IMR-90 (cell line): ENCODE data around the gene TULP3. TPM values are rescaled to one million over a fixed set of nuclear protein-coding genes. Genes with fewer than 3 reads are reported as not detected.
A peak's percentile ranks its signal among the peaks of the same experiment; 100 is the strongest.

Experiments
- ATAC-seq: fragments of 200-7000 bp; cut with Tn5 transposase; 2 replicates; pipeline ENCODE4 v1.9.1; 2020; ENCODE audit warnings: low read depth, mild to moderate bottlenecking, moderate library complexity
- BruUV-seq: library from RNA; stranded (reverse); fragments of 400-500 nt; replicated peaks from 2 replicates; lab custom pipeline; 2021; lab: Mats Ljungman, UMichigan
- CTCF ChIA-PET: fragments of 300-600 bp; formaldehyde crosslinking; extraction: SDS; loops from one replicate; lab custom pipeline; 2021; ENCODE audit warnings: antibody characterized with exemption; lab: Yijun Ruan, JAX
- POLR2A ChIA-PET: fragments of 300-600 bp; sonication (Branson Sonifier 250); formaldehyde crosslinking; loops from one replicate; lab custom pipeline; 2022; ENCODE audit warnings: antibody characterized with exemption; ENCODE audit not compliant: unreplicated experiment; lab: Charles Lee
- DNase-seq: peaks from one replicate; pipeline ENCODE4 v3.0.0; 2013
- H2AFZ ChIP-seq: replicated peaks from 2 replicates; pipeline ENCODE3; 2013; ENCODE audit warnings: low read length, mild to moderate bottlenecking; ENCODE audit not compliant: poor library complexity
- H2AK5ac ChIP-seq: 2 replicates; pipeline ENCODE4 v1.6.1; 2013; ENCODE audit warnings: low read depth, low read length, inconsistent platforms
- H2AK9ac ChIP-seq: replicated peaks from 2 replicates; pipeline ENCODE3; 2013; ENCODE audit warnings: mild to moderate bottlenecking, low read depth, low read length, moderate library complexity; ENCODE audit not compliant: poor library complexity
- H2BK120ac ChIP-seq: 2 replicates; pipeline ENCODE4 v1.6.1; 2013; ENCODE audit warnings: low read depth, low read length, inconsistent platforms
- H2BK15ac ChIP-seq: 3 replicates; pipeline ENCODE4 v1.6.1; 2013; ENCODE audit warnings: low read depth, low read length, inconsistent platforms
- H2BK20ac ChIP-seq: 2 replicates; pipeline ENCODE4 v1.6.1; 2013; ENCODE audit warnings: low read depth, mild to moderate bottlenecking, inconsistent platforms, low read length, moderate library complexity
- H2BK5ac ChIP-seq: 2 replicates; pipeline ENCODE4 v1.6.1; 2013; ENCODE audit warnings: mild to moderate bottlenecking, low read depth, low read length, inconsistent platforms; ENCODE audit not compliant: poor library complexity, severe bottlenecking
- H3K14ac ChIP-seq: replicated peaks from 2 replicates; pipeline ENCODE4 v1.6.1; 2013; ENCODE audit warnings: low read depth, low read length, inconsistent platforms
- H3K18ac ChIP-seq: 2 replicates; pipeline ENCODE4 v1.6.1; 2013; ENCODE audit warnings: low read depth, low read length, control low read depth
- H3K23ac ChIP-seq: 2 replicates; pipeline ENCODE4 v1.6.1; 2013; ENCODE audit warnings: low read depth, low read length, inconsistent platforms
- H3K27ac ChIP-seq: 2 replicates; pipeline ENCODE4 v1.5.1; 2013; ENCODE audit warnings: mild to moderate bottlenecking, control low read depth, low read length; ENCODE audit not compliant: insufficient read depth
- H3K27me3 ChIP-seq: 2 replicates; pipeline ENCODE4 v1.6.1; 2013; ENCODE audit warnings: low read length; ENCODE audit not compliant: control insufficient read depth, insufficient read depth
- H3K36me3 ChIP-seq: 2 replicates; pipeline ENCODE4 v1.6.1; 2013; ENCODE audit warnings: low read length, mixed read lengths; ENCODE audit not compliant: control insufficient read depth, insufficient read depth
- H3K4ac ChIP-seq: 2 replicates; pipeline ENCODE4 v1.6.1; 2013; ENCODE audit warnings: low read depth, low read length, inconsistent platforms
- H3K4me1 ChIP-seq: 2 replicates; pipeline ENCODE4 v1.6.1; 2013; ENCODE audit warnings: low read length, mixed read lengths; ENCODE audit not compliant: control insufficient read depth, insufficient read depth
- H3K4me2 ChIP-seq: 2 replicates; pipeline ENCODE4 v1.6.1; 2013; ENCODE audit warnings: low read depth, mild to moderate bottlenecking, control low read depth, low read length, moderate library complexity
- H3K4me3 ChIP-seq: 2 replicates; pipeline ENCODE4 v1.5.1; 2013; ENCODE audit warnings: low read depth, mild to moderate bottlenecking, control low read depth, low read length, moderate library complexity; ENCODE audit not compliant: insufficient read depth
- H3K56ac ChIP-seq: 2 replicates; pipeline ENCODE4 v1.6.1; 2013; ENCODE audit warnings: low read length, inconsistent platforms; ENCODE audit not compliant: insufficient read depth; ENCODE audit errors: extremely low read depth
- H3K79me1 ChIP-seq, 2 experiments: 2 replicates each; pipeline ENCODE4 v1.6.1; 2013; ENCODE audit warnings: low read length in 2 of 2, inconsistent platforms in 1 of 2, low read depth in 1 of 2
- H3K9ac ChIP-seq: 2 replicates; pipeline ENCODE4 v1.6.1; 2013; ENCODE audit warnings: low read depth, low read length, control low read depth
- H3K9me1 ChIP-seq: 2 replicates; pipeline ENCODE4 v1.6.1; 2013; ENCODE audit warnings: low read length, inconsistent platforms; ENCODE audit not compliant: insufficient read depth
- H3K9me3 ChIP-seq: 2 replicates; pipeline ENCODE4 v1.6.1; 2013; ENCODE audit warnings: low read length; ENCODE audit not compliant: control insufficient read depth, insufficient read depth
- H4K20me1 ChIP-seq: 2 replicates; pipeline ENCODE4 v1.6.1; 2013; ENCODE audit warnings: low read length, inconsistent platforms; ENCODE audit not compliant: insufficient read depth
- H4K5ac ChIP-seq: 2 replicates; pipeline ENCODE4 v1.6.1; 2013; ENCODE audit warnings: mild to moderate bottlenecking, low read depth, low read length, control low read depth
- H4K8ac ChIP-seq, 2 experiments: 2 replicates each; pipeline ENCODE4 v1.6.1; 2013; ENCODE audit warnings: low read depth in 2 of 2, low read length in 2 of 2, control low read depth in 1 of 2, inconsistent platforms in 1 of 2
- H4K91ac ChIP-seq: 2 replicates; pipeline ENCODE4 v1.6.1; 2013; ENCODE audit warnings: low read depth, low read length, inconsistent platforms; ENCODE audit not compliant: insufficient read depth
- BHLHE40 ChIP-seq: fragments of 150-350 bp; IDR thresholded peaks from 2 replicates; pipeline ENCODE4 v1.6.1; 2016; ENCODE audit warnings: mild to moderate bottlenecking, low read depth, low read length
- CEBPB ChIP-seq: IDR thresholded peaks from 2 replicates; pipeline ENCODE4 v1.6.1; 2012; ENCODE audit warnings: low read depth, low read length, improper control_type of control experiment
- CHD1 ChIP-seq: IDR thresholded peaks from 2 replicates; pipeline ENCODE4 v1.6.1; 2012; ENCODE audit warnings: low read depth, low read length, improper control_type of control experiment
- FOS ChIP-seq: fragments of 150-350 bp; IDR thresholded peaks from 2 replicates; pipeline ENCODE4 v1.6.1; 2016; ENCODE audit warnings: low read depth, low read length
- MAFK ChIP-seq: IDR thresholded peaks from 2 replicates; pipeline ENCODE4 v1.6.1; 2012; ENCODE audit warnings: low read depth, low read length, improper control_type of control experiment
- MAZ ChIP-seq: IDR thresholded peaks from 2 replicates; pipeline ENCODE4 v1.6.1; 2012; ENCODE audit warnings: low read depth, mild to moderate bottlenecking, low read length, improper control_type of control experiment, moderate library complexity, borderline replicate concordance
- MXI1 ChIP-seq: IDR thresholded peaks from 2 replicates; pipeline ENCODE4 v1.6.1; 2012; ENCODE audit warnings: low read depth, mild to moderate bottlenecking, low read length, moderate library complexity, borderline replicate concordance
- NFE2L2 ChIP-seq: fragments of 150-350 bp; IDR thresholded peaks from 2 replicates; pipeline ENCODE4 v1.6.1; 2016; ENCODE audit warnings: low read depth, mild to moderate bottlenecking, low read length
- POLR2A ChIP-seq: IDR thresholded peaks from 2 replicates; pipeline ENCODE4 v1.6.1; 2012; ENCODE audit warnings: mild to moderate bottlenecking, low read depth, low read length
- RAD21 ChIP-seq: IDR thresholded peaks from 2 replicates; pipeline ENCODE4 v1.6.1; 2012; ENCODE audit warnings: low read length, improper control_type of control experiment
- RCOR1 ChIP-seq: IDR thresholded peaks from 2 replicates; pipeline ENCODE4 v1.6.1; 2012; ENCODE audit warnings: mild to moderate bottlenecking, low read length, improper control_type of control experiment; ENCODE audit not compliant: insufficient replicate concordance
- RFX5 ChIP-seq: IDR thresholded peaks from 2 replicates; pipeline ENCODE4 v1.8.0; 2012; ENCODE audit warnings: low read depth, mild to moderate bottlenecking, low read length, moderate library complexity
- SMC3 ChIP-seq: fragments of 150-350 bp; IDR thresholded peaks from 2 replicates; pipeline ENCODE4 v1.6.1; 2016; ENCODE audit warnings: low read depth, mild to moderate bottlenecking, antibody characterized with exemption, low read length, moderate library complexity
- WGBS, 2 experiments: methylation state at CpG; one replicate each; pipeline versions ENCODE4 v1.1.5 to v1.1.7; 2013; ENCODE audit warnings: missing lambda C conversion rate in 2 of 2; ENCODE audit not compliant: insufficient read length in 1 of 2; ENCODE audit errors: extremely low coverage in 2 of 2; 5-methylcytosine and 5-hydroxymethylcytosine counted together
- dilution Hi-C: fragments of 300-500 bp; cut with HindIII; formaldehyde crosslinking; loops from one replicate; pipeline ENCODE4 v1.14.3; 2018; ENCODE audit warnings: low sequenced_read_pairs; ENCODE audit not compliant: unreplicated experiment
- in situ Hi-C: fragments of 300-500 bp; cut with MboI; formaldehyde crosslinking; loops from 3 replicates; pipeline ENCODE4 v1.14.3; 2019; ENCODE audit warnings: low sequenced_read_pairs, inconsistent platforms, mixed read lengths
- intact Hi-C: fragments of 100-400 bp; cut with micrococcal nuclease; formaldehyde crosslinking; loops from 2 replicates; pipeline ENCODE4 v1.10.0; 2022
- polyA plus RNA-seq, 3 experiments: library from polyadenylated mRNA; depleted of rRNA; stranded (reverse); fragments of >200 nt; gene quantifications; 2 replicates each; pipeline ENCODE4 v1.2.3, GENCODE V29; 2012; ENCODE audit warnings: low replicate concordance in 1 of 3
- total RNA-seq: library from RNA; depleted of rRNA; stranded (reverse); fragments of >200 nt; gene quantifications from 2 replicates; pipeline ENCODE4 v1.2.3, GENCODE V29; 2012
- TF ChIP-seq, protein P1 (sequence below): conservative IDR thresholded peaks from 2 replicates; pipeline ENCODE4 v1.5.1; 2012; ENCODE audit warnings: mild to moderate bottlenecking, low read depth, low read length, improper control_type of control experiment
- TF ChIP-seq, protein P2 (sequence below): fragments of 150-350 bp; IDR thresholded peaks from 2 replicates; pipeline ENCODE4 v1.6.1; 2016; ENCODE audit warnings: low read depth, mild to moderate bottlenecking, low read length, moderate library complexity, borderline replicate concordance
- TF ChIP-seq, protein P3 (sequence below): fragments of 150-350 bp; IDR thresholded peaks from 2 replicates; pipeline ENCODE4 v1.6.1; 2017; ENCODE audit warnings: mild to moderate bottlenecking, antibody characterized with exemption, low read length, low read depth

Gene TULP3
- total and polyA plus RNA-seq, 2 of the 4 experiments (the other 2 are of a cell fraction), result 35.2 to 35.5 TPM

DNA sequence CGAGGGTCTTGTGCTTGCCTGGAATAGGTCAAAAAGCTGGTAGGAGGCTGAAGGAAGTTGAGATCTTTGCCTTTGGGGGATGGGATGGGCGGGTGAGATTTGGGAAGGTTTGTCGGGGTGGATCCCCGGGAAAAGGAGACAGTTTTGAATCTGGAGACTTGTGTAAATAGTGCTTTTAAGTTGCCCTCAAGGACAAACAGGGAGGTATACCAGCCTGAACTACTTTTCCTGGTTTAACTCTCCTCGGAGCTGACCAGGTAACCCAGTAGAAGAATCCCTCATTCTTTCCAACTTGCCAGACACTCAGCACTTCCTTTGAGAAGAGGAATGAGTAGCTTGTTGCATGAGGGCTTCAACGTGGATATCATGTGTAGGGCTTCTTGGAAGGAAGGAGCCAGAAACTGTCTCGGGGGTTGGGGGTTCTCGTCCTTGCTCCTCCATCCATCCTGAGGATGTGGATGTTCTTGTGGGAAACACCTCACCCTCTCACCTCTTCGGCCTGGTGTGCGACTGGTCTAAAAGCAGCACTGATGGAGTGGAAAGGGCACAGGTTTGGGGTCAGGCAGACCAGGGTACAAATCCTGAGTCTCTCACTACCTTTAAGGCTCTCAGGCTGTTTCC, 70.4 kb downstream of the TULP3 start:
- H2AFZ ChIP-seq, result peak overlapping the region; percentile 95
- H4K8ac ChIP-seq, result no peak overlapping the region; a peak in 1 of 4 replicates
- no peak for ATAC-seq
- H3K4me2 ChIP-seq, result peak overlapping the region; percentile 70
- no peak overlapping the region for H3K18ac ChIP-seq
- peaks cover 17 to 71% of the 10 kb centered on the region in 2 experiments for H3K79me1 ChIP-seq
- H3K4me1 ChIP-seq, result peaks cover 18% of the 10 kb centered on the region
- dilution Hi-C loops, result no loop called here
- H2BK15ac ChIP-seq, result no peak overlapping the region
- peak overlapping the region; percentile 82; the same call in 1 of the 2 replicates for H3K4ac ChIP-seq
- no peak overlapping the region for H2BK120ac ChIP-seq
- WGBS, 2 experiments, result no CpG with 5 or more reads among the region's 10 CpGs
- no peak overlapping the region for H3K56ac ChIP-seq
- TF ChIP-seq MXI1 (no peak), CHD1 (no peak), MAFK (no peak), FOS (no peak), NFE2L2 (no peak), MAZ (no peak), SMC3 (no peak), BHLHE40 (no peak), CEBPB (no peak), RCOR1 (no peak), POLR2A (no peak), RAD21 (no peak), RFX5 (no peak)
- TF ChIP-seq, protein P1, sequence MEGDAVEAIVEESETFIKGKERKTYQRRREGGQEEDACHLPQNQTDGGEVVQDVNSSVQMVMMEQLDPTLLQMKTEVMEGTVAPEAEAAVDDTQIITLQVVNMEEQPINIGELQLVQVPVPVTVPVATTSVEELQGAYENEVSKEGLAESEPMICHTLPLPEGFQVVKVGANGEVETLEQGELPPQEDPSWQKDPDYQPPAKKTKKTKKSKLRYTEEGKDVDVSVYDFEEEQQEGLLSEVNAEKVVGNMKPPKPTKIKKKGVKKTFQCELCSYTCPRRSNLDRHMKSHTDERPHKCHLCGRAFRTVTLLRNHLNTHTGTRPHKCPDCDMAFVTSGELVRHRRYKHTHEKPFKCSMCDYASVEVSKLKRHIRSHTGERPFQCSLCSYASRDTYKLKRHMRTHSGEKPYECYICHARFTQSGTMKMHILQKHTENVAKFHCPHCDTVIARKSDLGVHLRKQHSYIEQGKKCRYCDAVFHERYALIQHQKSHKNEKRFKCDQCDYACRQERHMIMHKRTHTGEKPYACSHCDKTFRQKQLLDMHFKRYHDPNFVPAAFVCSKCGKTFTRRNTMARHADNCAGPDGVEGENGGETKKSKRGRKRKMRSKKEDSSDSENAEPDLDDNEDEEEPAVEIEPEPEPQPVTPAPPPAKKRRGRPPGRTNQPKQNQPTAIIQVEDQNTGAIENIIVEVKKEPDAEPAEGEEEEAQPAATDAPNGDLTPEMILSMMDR, result no peak
- TF ChIP-seq, protein P2, sequence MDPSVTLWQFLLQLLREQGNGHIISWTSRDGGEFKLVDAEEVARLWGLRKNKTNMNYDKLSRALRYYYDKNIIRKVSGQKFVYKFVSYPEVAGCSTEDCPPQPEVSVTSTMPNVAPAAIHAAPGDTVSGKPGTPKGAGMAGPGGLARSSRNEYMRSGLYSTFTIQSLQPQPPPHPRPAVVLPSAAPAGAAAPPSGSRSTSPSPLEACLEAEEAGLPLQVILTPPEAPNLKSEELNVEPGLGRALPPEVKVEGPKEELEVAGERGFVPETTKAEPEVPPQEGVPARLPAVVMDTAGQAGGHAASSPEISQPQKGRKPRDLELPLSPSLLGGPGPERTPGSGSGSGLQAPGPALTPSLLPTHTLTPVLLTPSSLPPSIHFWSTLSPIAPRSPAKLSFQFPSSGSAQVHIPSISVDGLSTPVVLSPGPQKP, result no peak
- TF ChIP-seq, protein P3, sequence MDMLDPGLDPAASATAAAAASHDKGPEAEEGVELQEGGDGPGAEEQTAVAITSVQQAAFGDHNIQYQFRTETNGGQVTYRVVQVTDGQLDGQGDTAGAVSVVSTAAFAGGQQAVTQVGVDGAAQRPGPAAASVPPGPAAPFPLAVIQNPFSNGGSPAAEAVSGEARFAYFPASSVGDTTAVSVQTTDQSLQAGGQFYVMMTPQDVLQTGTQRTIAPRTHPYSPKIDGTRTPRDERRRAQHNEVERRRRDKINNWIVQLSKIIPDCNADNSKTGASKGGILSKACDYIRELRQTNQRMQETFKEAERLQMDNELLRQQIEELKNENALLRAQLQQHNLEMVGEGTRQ, result no peak
- peaks cover 40% of the 10 kb centered on the region for H3K9me1 ChIP-seq
- DNase-seq, result peak; percentile 18
- H4K5ac ChIP-seq, result no peak overlapping the region
- peak overlapping the region; percentile 86 for H2AK5ac ChIP-seq
- H3K4me3 ChIP-seq, result peak overlapping the region; percentile 93
- H3K14ac ChIP-seq, result peak overlapping the region; percentile 88
- intact Hi-C loops, result no loop called here
- H3K36me3 ChIP-seq, result no peaks in the 10 kb centered on the region
- peak overlapping the region; percentile 83 for H3K23ac ChIP-seq
- no peaks in the 10 kb centered on the region for H3K9me3 ChIP-seq
- H4K20me1 ChIP-seq, result peaks cover 20% of the 10 kb centered on the region
- H3K27ac ChIP-seq, result no peak overlapping the region
- in situ Hi-C loops, result no loop called here
- peak overlapping the region; percentile 86; the same call in 1 of the 2 replicates for H3K9ac ChIP-seq
- POLR2A ChIA-PET, result no interaction called here
- H3K27me3 ChIP-seq, result no peaks in the 10 kb centered on the region
- H4K91ac ChIP-seq, result no peak overlapping the region
- peak overlapping the region; percentile 71 for H2AK9ac ChIP-seq
- TSS peak; percentile 28 for BruUV-seq
- H2BK5ac ChIP-seq, result no peak overlapping the region
- CTCF ChIA-PET, result interaction anchor here (1.4 kb wide), 1 partner anchor 73 kb away, joined by 3 read pairs; no protein-coding TSS in a partner anchor
- no peak overlapping the region for H2BK20ac ChIP-seq
